Femur (tissue), 1 donor: ENCODE results near the gene COL4A2.

Experiments used
- DNase-seq: peaks from one replicate; pipeline ENCODE4 v3.0.0-alpha.2; 2017

COL4A2 gene

DNA sequence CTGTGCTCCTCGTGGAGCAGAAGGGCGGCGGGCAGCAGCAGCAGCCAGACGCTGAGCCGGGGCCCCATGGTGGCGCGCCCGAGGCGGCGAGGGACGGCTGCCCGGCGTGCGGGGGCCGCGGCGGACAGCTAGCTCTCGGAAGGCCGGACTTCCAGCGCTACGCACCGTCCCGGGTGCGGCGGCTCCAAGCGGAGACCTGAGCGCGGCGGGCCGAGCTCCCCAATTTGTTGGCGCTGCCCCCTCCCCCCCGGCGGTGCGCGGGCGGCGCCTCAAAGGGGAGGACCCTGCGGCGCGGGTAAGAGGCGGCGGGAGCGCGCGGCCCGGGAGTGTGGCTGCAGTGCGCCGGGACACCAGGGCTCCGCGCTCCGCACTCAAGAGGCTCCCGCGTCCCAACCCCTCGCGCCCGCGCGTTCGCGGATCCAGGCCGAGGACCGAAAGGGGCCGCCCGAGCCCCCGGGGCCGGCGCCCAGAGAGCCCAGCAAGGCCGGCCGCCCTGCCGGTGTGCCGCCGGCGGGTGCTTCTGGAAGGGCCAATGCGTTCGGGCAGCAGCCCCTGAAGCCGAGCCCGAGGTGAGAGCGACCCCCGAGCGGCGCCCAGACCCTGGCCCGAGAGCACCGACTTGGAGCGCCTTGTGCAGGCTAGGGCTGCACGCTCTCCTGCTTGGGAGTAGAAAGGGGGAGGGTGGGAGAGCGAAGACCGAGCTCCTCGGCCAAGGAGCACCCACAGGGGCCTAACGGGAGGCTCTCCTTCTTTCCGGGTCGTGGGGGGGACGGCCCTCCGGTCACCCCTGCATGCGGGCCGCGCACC lies at the start of gene COL4A2, which contains the start of gene COL4A1:
Gene COL4A2 (plus strand): TSS at position 325 of the 807 bp plus-strand sequence. CDS start 620 bp downstream, outside the sequence.
Gene COL4A1 (minus strand): TSS at position 198 of the 807 bp plus-strand sequence. CDS start 130 bp downstream, at position 68.
- DNase-seq: peak; percentile 86

DNA sequence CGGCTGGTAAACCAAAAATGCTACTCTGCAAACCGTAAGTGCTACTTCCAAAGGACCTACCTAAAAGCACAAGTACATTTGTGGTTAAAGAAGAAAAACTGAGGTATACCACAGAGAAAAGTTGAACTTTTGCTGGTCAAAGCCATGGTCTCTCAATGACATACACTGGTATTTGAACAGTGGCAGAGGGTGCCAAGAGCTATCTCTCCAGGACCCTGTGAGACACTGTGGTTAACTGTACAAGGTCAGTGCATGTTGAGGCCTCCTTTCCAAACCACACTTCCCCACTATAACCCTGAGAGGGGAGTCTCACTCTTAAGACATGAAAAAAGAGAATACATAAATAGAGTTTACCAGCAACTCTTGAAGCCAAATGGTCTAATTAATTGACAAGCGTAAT lies 49.7 kb upstream of the COL4A2 start:
- DNase-seq: no peak

- DNase-seq: no peak
These were observed 48.0 kb upstream of the COL4A2 start for GRCh38 chr13:110258876-110259631.

DNA sequence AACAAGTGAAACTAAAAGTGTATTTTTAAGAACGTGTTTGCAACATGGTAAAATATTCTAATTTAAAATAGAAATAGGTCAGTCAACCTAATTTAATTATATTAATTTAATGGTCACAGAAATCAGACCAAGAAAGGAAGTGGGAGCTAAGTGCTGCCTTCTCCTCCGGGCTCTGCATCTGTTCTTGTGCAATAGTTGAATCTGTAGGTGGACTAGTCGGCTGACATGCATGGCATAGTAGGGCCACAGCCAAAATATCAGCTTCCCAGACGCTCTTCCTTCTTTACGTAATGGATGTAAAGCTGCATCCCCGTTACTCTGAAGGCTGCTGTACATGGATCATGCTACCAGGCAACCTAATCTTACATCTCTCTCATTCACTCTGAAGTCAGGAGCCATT lies 47.4 kb upstream of the COL4A2 start:
- no peak for DNase-seq

DNA sequence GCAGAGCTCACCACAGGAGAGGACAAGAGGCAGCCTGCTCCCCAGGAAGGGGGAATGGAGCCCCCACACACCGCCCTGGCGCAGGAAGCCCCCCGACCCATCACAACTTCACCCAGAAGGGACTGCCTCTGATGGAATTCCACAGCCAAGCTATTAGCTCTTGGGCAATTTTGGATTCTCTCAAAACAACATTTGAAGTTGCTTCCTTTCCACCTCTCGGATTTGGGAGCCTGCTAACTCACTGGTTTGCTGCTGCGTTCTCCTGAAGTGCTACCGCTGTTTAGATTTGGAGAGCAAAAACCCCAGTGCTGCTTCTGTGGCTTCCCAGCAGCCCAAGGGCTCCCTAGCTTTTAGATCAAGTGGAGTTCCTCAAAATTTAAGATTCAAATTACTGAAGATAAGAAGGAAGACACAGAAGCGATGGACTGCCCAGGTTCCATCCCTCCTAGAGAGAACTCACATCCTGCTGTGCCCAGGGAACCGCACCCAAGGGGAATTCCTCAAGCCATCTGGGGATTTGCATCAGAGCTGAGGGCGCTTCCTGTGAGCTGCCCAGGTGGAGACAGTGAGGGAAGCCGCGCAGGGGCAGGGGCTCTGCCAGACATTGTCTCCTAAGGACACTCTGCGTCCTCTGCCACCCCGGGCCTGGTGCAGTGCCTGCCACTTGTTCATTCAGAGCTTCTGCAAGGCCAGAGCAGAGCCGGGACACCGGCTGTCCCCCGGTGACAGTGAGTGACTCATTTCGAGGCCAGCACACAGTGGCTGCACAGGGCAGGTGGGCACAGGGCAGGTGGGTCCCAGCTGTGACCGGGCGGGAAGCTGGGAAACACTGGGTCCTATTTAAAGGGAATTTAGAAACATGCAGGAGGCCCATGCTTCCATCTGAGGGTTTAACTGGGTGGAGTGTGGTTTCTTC lies 45.7 kb upstream of the COL4A2 start:
- DNase-seq: no peak

GRCh38 chr13:110262082-110262436 lies 45.0 kb upstream of the COL4A2 start:
- no peak for DNase-seq

GRCh38 chr13:110262508-110263291 lies 44.4 kb upstream of the COL4A2 start:
- peak; percentile 67 for DNase-seq

GRCh38 chr13:110263404-110263803 lies 43.7 kb upstream of the COL4A2 start:
- DNase-seq: no peak

GRCh38 chr13:110263888-110264287 lies 43.2 kb upstream of the COL4A2 start:
- DNase-seq: peak; percentile 83

DNA sequence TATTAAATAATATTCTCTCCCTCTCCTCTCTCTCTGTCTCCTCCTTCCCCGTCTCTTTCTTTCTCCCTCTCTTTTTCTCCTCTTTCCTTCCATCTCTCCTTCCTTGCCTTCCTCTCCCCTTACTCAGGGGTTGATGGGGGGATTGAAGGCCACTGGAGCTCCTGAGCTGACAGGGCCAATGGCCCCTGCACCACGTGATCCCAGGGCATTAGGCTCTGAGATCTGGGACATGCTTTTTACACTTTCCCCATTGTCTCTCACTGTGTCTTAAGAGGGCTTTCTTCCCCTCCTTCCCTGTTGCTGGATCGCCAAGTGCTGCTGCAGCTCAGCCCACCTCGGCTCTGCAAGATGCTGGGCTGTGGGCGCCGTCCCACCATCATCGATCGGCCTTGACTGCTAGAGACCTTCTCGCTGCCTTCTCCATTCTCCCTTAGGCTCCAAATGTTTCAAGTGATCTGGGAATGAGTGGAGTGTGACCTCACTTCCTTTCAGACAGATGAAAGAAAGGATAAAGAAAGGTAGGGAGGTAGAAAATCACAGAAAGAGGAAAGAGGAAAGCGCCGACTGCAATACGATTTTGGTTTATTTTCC lies 42.3 kb upstream of the COL4A2 start:
- no peak for DNase-seq

DNA sequence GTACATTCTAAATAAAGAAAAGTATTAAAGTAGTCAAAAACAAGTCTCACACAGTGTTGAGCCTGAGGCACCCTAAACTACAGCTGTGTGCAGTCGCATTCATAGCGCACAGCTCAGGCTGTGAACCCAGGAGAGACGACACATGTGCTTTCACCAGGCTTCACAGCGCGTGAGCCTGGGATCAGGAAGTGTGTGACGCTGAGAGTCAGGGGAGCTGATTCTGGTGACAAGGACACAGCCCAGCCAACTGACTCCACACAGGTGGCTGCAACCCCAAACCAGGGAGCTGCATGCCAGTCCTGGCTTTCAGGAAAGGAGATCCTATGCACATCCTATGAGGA lies 41.8 kb upstream of the COL4A2 start:
- DNase-seq: no peak

DNA sequence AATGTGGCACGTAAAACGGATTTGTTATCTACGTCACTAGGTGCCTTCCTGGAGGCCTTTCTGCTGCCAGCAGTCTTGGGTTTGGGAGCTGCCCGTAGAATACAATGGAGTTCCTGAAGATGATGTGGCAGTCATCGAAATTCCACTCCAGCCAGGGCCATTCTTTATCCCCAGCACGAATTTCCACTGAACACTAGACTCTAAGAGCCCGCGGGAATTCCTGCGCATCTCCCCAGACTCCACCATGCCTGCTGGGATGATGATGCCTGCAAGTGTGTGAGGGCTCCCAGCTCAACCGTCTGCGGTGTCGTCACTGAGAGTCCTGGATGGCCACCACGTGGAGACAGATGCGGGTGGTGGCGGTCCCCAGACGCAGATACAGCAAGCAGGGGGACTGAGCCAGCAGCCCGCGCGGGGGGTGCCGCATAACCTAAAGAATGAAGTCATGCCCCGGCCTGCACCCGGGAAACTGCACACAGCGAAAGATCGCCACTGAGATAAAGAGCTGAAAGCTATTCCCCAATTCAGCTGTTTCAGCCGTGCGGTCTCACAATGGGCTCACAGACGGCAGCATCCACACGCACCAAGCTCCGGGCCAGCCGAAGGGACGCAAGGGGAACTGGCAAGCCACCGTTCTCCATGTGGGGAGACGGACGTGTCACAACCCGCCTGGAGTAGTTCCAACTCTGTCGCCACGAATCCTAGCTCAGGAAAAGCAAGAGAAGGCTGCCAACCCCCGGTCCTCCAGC lies 41.2 kb upstream of the COL4A2 start:
- DNase-seq: no peak

DNA sequence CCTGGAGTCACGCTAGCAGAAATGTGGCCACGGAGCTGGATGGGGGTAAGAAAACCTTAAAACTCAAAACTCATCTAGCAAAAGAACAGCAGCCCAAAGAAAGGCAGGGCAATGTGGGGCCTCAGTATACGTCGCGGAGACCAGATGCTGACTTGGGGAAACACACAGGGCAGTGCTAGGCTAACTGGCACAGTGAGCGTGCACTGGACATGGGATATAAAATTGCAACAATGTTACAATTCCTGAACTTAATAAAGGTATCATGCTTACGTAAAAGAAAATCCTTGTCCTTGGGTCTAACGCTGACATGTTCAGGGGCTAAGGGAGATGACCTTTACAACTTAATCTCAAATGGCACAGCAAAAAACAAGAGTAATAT lies 40.7 kb upstream of the COL4A2 start:
- no peak for DNase-seq

GRCh38 chr13:110266983-110267382 lies 40.1 kb upstream of the COL4A2 start:
- DNase-seq: no peak

- DNase-seq: no peak
These were observed 39.0 kb upstream of the COL4A2 start for GRCh38 chr13:110268061-110268460.

GRCh38 chr13:110268576-110269185 lies 38.4 kb upstream of the COL4A2 start:
- DNase-seq: no peak

GRCh38 chr13:110269509-110270185 lies 37.4 kb upstream of the COL4A2 start:
- no peak for DNase-seq

- DNase-seq: no peak
These were observed 36.6 kb upstream of the COL4A2 start for GRCh38 chr13:110270507-110270906.

DNA sequence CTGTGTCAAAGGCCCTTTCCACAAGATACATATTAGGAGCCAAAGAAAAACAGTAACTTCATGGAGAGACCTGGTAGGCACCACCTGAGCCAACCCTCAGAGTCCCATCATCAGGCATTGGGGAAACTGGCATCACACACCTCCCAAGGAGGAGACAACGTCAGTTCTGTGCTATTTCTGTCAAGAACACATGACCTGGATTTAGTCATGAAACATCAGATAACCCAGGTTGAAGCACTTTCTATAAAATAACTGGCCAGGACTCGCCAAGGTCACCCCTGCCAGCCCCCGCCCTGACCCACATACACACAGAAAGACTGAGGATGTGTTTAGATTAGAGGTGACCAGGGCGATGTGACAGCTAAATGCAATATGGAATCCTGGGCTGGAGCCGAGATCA lies 35.8 kb upstream of the COL4A2 start:
- DNase-seq: no peak

DNA sequence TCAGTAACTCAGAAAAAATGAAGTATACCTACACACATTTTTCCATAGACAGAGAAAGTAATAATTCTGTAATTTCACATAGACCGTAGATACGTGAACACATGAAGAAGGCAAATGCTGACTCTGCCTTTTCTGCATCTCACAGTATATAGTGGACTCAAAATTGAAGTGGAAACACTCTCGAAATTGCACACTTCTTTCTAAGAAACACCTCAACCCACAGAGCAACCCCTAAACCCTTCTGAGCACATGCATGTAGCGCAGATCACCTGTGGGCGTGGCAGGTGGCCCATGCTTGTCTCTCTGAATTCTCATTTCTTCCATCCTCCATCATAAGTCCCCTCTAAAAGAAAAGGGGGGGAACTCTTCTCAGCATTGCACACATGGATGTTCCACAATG lies 34.9 kb upstream of the COL4A2 start:
- DNase-seq: no peak
